GM18951 (cell line): Measurements from ENCODE around the gene GJD4.

Source experiments
- POLR2A ChIP-seq: IDR thresholded peaks from 4 replicates; pipeline ENCODE4 v1.6.1; 2011; ENCODE audit warnings: mild to moderate bottlenecking; ENCODE audit not compliant: insufficient read length, insufficient read depth; ENCODE audit errors: extremely low read depth
- in situ Hi-C: fragments of 300-500 bp; cut with MboI; formaldehyde crosslinking; loops from one replicate; pipeline ENCODE4 v1.12.0; 2022; ENCODE audit warnings: low sequenced_read_pairs, mixed read lengths, inconsistent platforms; ENCODE audit not compliant: unreplicated experiment

GJD4 gene

GRCh38 chr10:35657621-35658020 lies 52.5 kb downstream of the GJD4 start:
- in situ Hi-C loops: no loop called here
- TF ChIP-seq POLR2A: no peak
